Measurements from ENCODE around the gene F10. TPM values are rescaled to one million over a fixed set of nuclear protein-coding genes. Genes with fewer than 3 reads are reported as not detected.

F10 gene
- total RNA-seq, 2 experiments from 2014 or later: not detected

DNA sequence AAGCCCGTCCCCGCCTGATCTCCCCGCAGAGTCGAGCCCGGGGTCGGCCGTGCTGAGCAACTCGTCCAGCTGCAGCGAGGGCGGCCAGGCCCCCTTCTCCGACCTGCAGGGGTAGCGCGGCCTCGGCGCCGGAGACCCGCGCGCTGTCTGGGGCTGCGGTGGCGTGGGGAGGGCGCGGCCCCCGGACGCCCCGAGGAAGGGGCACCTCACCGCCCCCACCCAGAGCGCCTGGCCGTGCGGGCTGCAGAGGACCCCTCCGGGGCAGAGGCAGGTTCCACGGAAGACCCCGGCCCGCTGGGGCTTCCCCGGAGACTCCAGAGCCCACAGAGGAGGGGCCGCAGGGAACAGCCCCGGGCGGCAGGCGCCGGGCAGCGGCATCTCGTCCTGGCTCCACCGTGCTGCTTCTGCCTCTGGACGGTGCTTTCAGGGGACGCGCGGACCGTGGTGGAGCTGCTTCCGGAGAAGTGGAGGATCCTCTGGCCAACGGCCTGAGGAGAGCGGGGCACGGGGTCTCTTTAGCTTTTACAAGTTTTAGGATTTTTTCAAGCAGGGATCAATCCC lies 25.8 kb upstream of the F10 start:
- H3K36me3 ChIP-seq (ENCODE audit: insufficient read depth, low read length): no peaks in the 10 kb centered on the region
- H3K9me2 ChIP-seq (ENCODE audit: insufficient read depth, low read length): no peaks in the 10 kb centered on the region
- no peak overlapping the region for H3K4me3 ChIP-seq (ENCODE audit: low read depth, low read length, poor library complexity, severe bottlenecking)
- no peaks in the 10 kb centered on the region for H3K4me1 ChIP-seq (ENCODE audit: insufficient read depth, low read length, poor library complexity, severe bottlenecking)
- POLR2A ChIA-PET: no interaction called here
- H3K79me2 ChIP-seq (ENCODE audit: insufficient read depth, low read depth, low read length): no peaks in the 10 kb centered on the region
- CTCF ChIA-PET (ENCODE audit: unreplicated experiment): no interaction called here
- H3K27ac ChIP-seq (ENCODE audit: low read depth, low read length, poor library complexity, severe bottlenecking): no peak overlapping the region
- H3K4me2 ChIP-seq (ENCODE audit: low read length): no peak overlapping the region
- no peaks in the 10 kb centered on the region for H4K20me1 ChIP-seq (ENCODE audit: insufficient read depth, low read length)
- no peak for TF ChIP-seq EZH2phosphoT487 (IDR thresholded peaks at IDR 0.05; ENCODE audit: borderline replicate concordance, low read depth, low read length)
- TF ChIP-seq, protein P1, sequence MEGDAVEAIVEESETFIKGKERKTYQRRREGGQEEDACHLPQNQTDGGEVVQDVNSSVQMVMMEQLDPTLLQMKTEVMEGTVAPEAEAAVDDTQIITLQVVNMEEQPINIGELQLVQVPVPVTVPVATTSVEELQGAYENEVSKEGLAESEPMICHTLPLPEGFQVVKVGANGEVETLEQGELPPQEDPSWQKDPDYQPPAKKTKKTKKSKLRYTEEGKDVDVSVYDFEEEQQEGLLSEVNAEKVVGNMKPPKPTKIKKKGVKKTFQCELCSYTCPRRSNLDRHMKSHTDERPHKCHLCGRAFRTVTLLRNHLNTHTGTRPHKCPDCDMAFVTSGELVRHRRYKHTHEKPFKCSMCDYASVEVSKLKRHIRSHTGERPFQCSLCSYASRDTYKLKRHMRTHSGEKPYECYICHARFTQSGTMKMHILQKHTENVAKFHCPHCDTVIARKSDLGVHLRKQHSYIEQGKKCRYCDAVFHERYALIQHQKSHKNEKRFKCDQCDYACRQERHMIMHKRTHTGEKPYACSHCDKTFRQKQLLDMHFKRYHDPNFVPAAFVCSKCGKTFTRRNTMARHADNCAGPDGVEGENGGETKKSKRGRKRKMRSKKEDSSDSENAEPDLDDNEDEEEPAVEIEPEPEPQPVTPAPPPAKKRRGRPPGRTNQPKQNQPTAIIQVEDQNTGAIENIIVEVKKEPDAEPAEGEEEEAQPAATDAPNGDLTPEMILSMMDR (conservative IDR thresholded peaks at IDR 0.05; ENCODE audit: low read length): no peak
- no peaks in the 10 kb centered on the region for H3K9me3 ChIP-seq (ENCODE audit: low read length)
- H2AFZ ChIP-seq (ENCODE audit: low read length): no peak overlapping the region
- BruUV-seq (replicated peaks): no TSS peak
- intact Hi-C loops (cut with micrococcal nuclease; ENCODE audit: unreplicated experiment): no loop called here
- no peak for DNase-seq (ENCODE audit: low spot score)

DNA sequence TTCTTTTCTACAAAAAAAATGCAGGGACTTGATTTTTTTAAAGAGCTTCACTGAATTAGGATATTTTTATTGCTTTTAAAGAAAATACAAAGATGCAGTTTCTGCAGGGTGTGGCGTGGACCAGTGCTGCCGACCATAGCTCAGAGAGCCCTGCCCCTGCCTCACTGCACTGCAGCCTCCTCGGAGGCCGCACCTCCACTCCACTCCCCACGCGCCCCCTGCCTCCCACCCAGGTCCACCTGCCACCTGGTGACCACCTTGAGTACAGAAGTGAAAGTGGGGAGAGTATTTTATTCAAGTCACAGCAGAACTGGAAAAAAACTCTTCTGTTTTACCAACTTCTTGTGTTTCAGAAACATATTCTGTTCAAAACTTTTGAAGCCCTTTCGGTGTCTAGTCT lies 24.9 kb upstream of the F10 start:
- Histone ChIP-seq H3K4me3 (ENCODE audit: low read depth, low read length, poor library complexity, severe bottlenecking) (no peak overlapping the region), H3K36me3 (ENCODE audit: insufficient read depth, low read length) (no peaks in the 10 kb centered on the region), H4K20me1 (ENCODE audit: insufficient read depth, low read length) (no peaks in the 10 kb centered on the region), H3K27ac (ENCODE audit: low read depth, low read length, poor library complexity, severe bottlenecking) (no peak overlapping the region), H2AFZ (ENCODE audit: low read length) (no peak overlapping the region), H3K9me3 (ENCODE audit: low read length) (no peaks in the 10 kb centered on the region), H3K9me2 (ENCODE audit: insufficient read depth, low read length) (no peaks in the 10 kb centered on the region), H3K4me1 (ENCODE audit: insufficient read depth, low read length, poor library complexity, severe bottlenecking) (no peaks in the 10 kb centered on the region), H3K4me2 (ENCODE audit: low read length) (no peak overlapping the region), H3K79me2 (ENCODE audit: insufficient read depth, low read depth, low read length) (no peaks in the 10 kb centered on the region)
- POLR2A ChIA-PET: no interaction called here
- BruUV-seq (replicated peaks): no TSS peak
- CTCF ChIA-PET (ENCODE audit: unreplicated experiment): no interaction called here
- intact Hi-C loops (cut with micrococcal nuclease; ENCODE audit: unreplicated experiment): no loop called here
- TF ChIP-seq EZH2phosphoT487 (IDR thresholded peaks at IDR 0.05; ENCODE audit: borderline replicate concordance, low read depth, low read length): no peak
- TF ChIP-seq, protein P1 (conservative IDR thresholded peaks at IDR 0.05; ENCODE audit: low read length): no peak
- DNase-seq (ENCODE audit: low spot score): no peak

DNA sequence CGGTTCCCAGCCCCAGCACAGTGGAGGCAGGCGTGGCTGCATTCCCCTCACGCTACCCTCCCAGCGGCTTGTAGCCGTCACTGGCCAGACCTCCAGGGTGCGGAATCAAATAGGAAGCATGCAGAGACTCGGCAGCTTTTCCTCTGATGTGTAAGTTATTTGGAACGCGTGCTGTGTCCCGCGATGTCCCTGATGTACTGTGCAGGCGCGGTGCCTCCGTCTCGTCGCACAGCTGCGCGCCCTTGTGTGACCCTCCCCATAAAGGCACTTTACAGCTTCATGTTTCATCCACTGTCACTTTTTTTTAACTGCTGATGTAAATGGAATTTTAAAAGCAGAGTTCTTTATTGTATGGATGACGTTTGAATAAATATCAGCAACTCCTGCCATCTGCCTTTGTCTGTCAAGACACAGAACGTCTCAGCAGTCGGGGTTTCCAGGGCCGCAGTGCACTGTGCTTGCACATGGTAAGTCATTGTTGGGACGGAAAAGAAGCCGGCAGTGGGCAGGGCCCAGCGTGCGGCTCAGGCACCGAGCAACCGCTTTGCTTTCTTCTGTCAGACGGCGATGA lies 24.4 kb upstream of the F10 start:
- Histone ChIP-seq H4K20me1 (ENCODE audit: insufficient read depth, low read length) (no peaks in the 10 kb centered on the region), H3K4me1 (ENCODE audit: insufficient read depth, low read length, poor library complexity, severe bottlenecking) (no peaks in the 10 kb centered on the region), H3K79me2 (ENCODE audit: insufficient read depth, low read depth, low read length) (no peaks in the 10 kb centered on the region), H3K4me2 (ENCODE audit: low read length) (no peak overlapping the region), H3K27ac (ENCODE audit: low read depth, low read length, poor library complexity, severe bottlenecking) (no peak overlapping the region), H3K4me3 (ENCODE audit: low read depth, low read length, poor library complexity, severe bottlenecking) (no peak overlapping the region), H3K9me3 (ENCODE audit: low read length) (no peaks in the 10 kb centered on the region), H2AFZ (ENCODE audit: low read length) (no peak overlapping the region), H3K9me2 (ENCODE audit: insufficient read depth, low read length) (no peaks in the 10 kb centered on the region), H3K36me3 (ENCODE audit: insufficient read depth, low read length) (no peaks in the 10 kb centered on the region)
- ChIA-PET CTCF (ENCODE audit: unreplicated experiment) (no interaction called here), POLR2A (no interaction called here)
- no peak for DNase-seq (ENCODE audit: low spot score)
- intact Hi-C loops (cut with micrococcal nuclease; ENCODE audit: unreplicated experiment): no loop called here
- BruUV-seq (replicated peaks): no TSS peak
- TF ChIP-seq, protein P1 (conservative IDR thresholded peaks at IDR 0.05; ENCODE audit: low read length): no peak
- TF ChIP-seq EZH2phosphoT487 (IDR thresholded peaks at IDR 0.05; ENCODE audit: borderline replicate concordance, low read depth, low read length): no peak

Measured in OCI-LY7 (cell line).